Panc1 (cell line): ENCODE results near the gene EED. TPM values are rescaled to one million over a fixed set of nuclear protein-coding genes. Genes with fewer than 3 reads are reported as not detected.

Source experiments
- ATAC-seq: fragments of 200-7000 bp; cut with Tn5 transposase; 2 replicates; pipeline ENCODE4 v1.9.1; 2020; ENCODE audit warnings: mild to moderate bottlenecking, moderate library complexity
- BruUV-seq: library from RNA; stranded (reverse); fragments of 400-500 nt; replicated peaks from 2 replicates; lab custom pipeline; 2021; lab: Mats Ljungman, UMichigan
- CTCF ChIA-PET: fragments of 300-600 bp; sonication (Branson Sonifier 250); formaldehyde crosslinking; loops from one replicate; lab custom pipeline; 2022; ENCODE audit warnings: antibody characterized with exemption; lab: Charles Lee
- POLR2A ChIA-PET: fragments of 300-600 bp; sonication (Branson Sonifier 250); formaldehyde crosslinking; loops from one replicate; lab custom pipeline; 2022; ENCODE audit warnings: antibody characterized with exemption; lab: Charles Lee
- DNase-seq: peaks from one replicate; pipeline ENCODE4 v3.0.0-alpha.2; 2010; ENCODE audit warnings: low read depth, low spot score
- H3K27ac ChIP-seq: 2 replicates; pipeline ENCODE4 v1.5.1; 2011; ENCODE audit warnings: mild to moderate bottlenecking, low read length, inconsistent platforms
- H3K27me3 ChIP-seq: fragments of 200-500 bp; sonication (Bioruptor generic); 2 replicates; pipeline ENCODE4 v1.6.0; 2014; ENCODE audit warnings: low read length, inconsistent platforms; ENCODE audit not compliant: control insufficient read depth, insufficient read depth
- H3K36me3 ChIP-seq: fragments of 200-500 bp; sonication (Bioruptor generic); 2 replicates; pipeline ENCODE4 v1.5.1; 2014; ENCODE audit warnings: inconsistent platforms, mild to moderate bottlenecking, low read length, moderate library complexity; ENCODE audit not compliant: control insufficient read depth, insufficient read depth
- H3K4me1 ChIP-seq: 2 replicates; pipeline ENCODE4 v1.5.1; 2011; ENCODE audit warnings: inconsistent platforms, mild to moderate bottlenecking, low read length, moderate library complexity; ENCODE audit not compliant: control insufficient read depth, insufficient read depth
- H3K4me3 ChIP-seq, 2 experiments: 2 replicates each; pipeline ENCODE4 v1.5.1; 2011 to 2012; ENCODE audit warnings: low read depth in 2 of 2, low read length in 2 of 2, mild to moderate bottlenecking in 2 of 2, inconsistent platforms in 1 of 2, moderate library complexity in 1 of 2
- H3K9me3 ChIP-seq: fragments of 200-500 bp; sonication (Bioruptor generic); 2 replicates; pipeline ENCODE4 v1.5.1; 2014; ENCODE audit warnings: low read depth, mild to moderate bottlenecking, inconsistent platforms, low read length, moderate library complexity; ENCODE audit not compliant: control insufficient read depth, insufficient read depth
- CTCF ChIP-seq: fragments of 450-650 bp; IDR thresholded peaks from 2 replicates; pipeline ENCODE4 v1.5.1; 2017; ENCODE audit warnings: mild to moderate bottlenecking
- POLR2AphosphoS5 ChIP-seq: IDR thresholded peaks from 2 replicates; pipeline ENCODE4 v1.6.1; 2012; ENCODE audit warnings: mild to moderate bottlenecking, low read depth, low read length, moderate library complexity
- REST ChIP-seq, 2 experiments: IDR thresholded peaks; 2 replicates each; pipeline ENCODE4 v1.6.1; 2011 to 2012; ENCODE audit warnings: low read depth in 2 of 2, control low read depth in 1 of 2, low read length in 1 of 2, mild to moderate bottlenecking in 1 of 2, moderate library complexity in 1 of 2; ENCODE audit not compliant: insufficient read depth in 1 of 2
- SIN3A ChIP-seq: IDR thresholded peaks from 2 replicates; pipeline ENCODE4 v1.6.1; 2012; ENCODE audit warnings: low read depth, mild to moderate bottlenecking, low read length, moderate library complexity, borderline replicate concordance; ENCODE audit not compliant: insufficient read depth
- TCF7L2 ChIP-seq: IDR thresholded peaks from 2 replicates; pipeline ENCODE4 v1.6.1; 2011; ENCODE audit warnings: mild to moderate bottlenecking, low read depth, low read length, inconsistent platforms
- in situ Hi-C: cut with HindIII; loops from 2 replicates; pipeline ENCODE4 v1.10.0; 2016; ENCODE audit warnings: low sequenced_read_pairs, low pct_unique_long_range_greater_than_20kb
- intact Hi-C: fragments of 100-400 bp; cut with micrococcal nuclease; formaldehyde crosslinking; loops from one replicate; pipeline ENCODE4 v1.10.0; 2022; ENCODE audit not compliant: unreplicated experiment
- total RNA-seq: library from RNA; stranded (reverse); gene quantifications from one replicate; pipeline ENCODE4 v1.2.1, GENCODE V29; 2021; ENCODE audit not compliant: unreplicated experiment

EED gene
- total RNA-seq, 1 experiment from 2014 or later = 29.0 TPM

GRCh38 chr11:86261328-86261727 lies 16.8 kb downstream of the EED start:
- H3K27me3 ChIP-seq = no peaks in the 10 kb centered on the region
- no peaks in the 10 kb centered on the region for H3K9me3 ChIP-seq
- H3K27ac ChIP-seq = no peak overlapping the region
- intact Hi-C loops = no loop called here
- H3K4me3 ChIP-seq = no peak overlapping the region
- ATAC-seq = peak; percentile 61; the same call in 1 of the 2 replicates
- H3K4me1 ChIP-seq = no peaks in the 10 kb centered on the region
- no TSS peak for BruUV-seq
- no peak for DNase-seq
- CTCF ChIA-PET = no interaction called here
- in situ Hi-C loops = no loop called here
- TF ChIP-seq CTCF = no peak
- TF ChIP-seq REST (IDR thresholded peaks at IDR 0.05; ENCODE audit: insufficient read depth in 1 of 2, low read depth in 2 of 2, low read length in 1 of 2) = no peak
- no peak for TF ChIP-seq POLR2AphosphoS5
- no peak for TF ChIP-seq SIN3A
- no peak for TF ChIP-seq TCF7L2
- H3K36me3 ChIP-seq = peaks cover 14% of the 10 kb centered on the region
- POLR2A ChIA-PET = no interaction called here

- Histone ChIP-seq H3K4me1 (no peaks in the 10 kb centered on the region), H3K27ac (no peak overlapping the region), H3K4me3 (no peak overlapping the region), H3K9me3 (no peaks in the 10 kb centered on the region), H3K27me3 (no peaks in the 10 kb centered on the region), H3K36me3 (peaks cover 19% of the 10 kb centered on the region)
- CTCF ChIA-PET = no interaction called here
- no TSS peak for BruUV-seq
- in situ Hi-C loops (no loop called here), intact Hi-C loops (no loop called here)
- no peak for DNase-seq
- no peak for ATAC-seq
- POLR2A ChIA-PET = no interaction called here
- TF ChIP-seq SIN3A (no peak), CTCF (no peak)
Observed at GRCh38 chr11:86262387-86262786, 17.8 kb downstream of the EED start.

GRCh38 chr11:86264649-86265048 lies 20.1 kb downstream of the EED start:
- CTCF ChIA-PET = no interaction called here
- intact Hi-C loops = no loop called here
- peaks cover 12% of the 10 kb centered on the region for H3K36me3 ChIP-seq

More at GRCh38 chr11:86264649-86265048, 20.1 kb downstream of the EED start:
- no peaks in the 10 kb centered on the region for H3K9me3 ChIP-seq
- no peak overlapping the region for H3K27ac ChIP-seq
- TF ChIP-seq SIN3A (no peak), REST (IDR thresholded peaks at IDR 0.05; ENCODE audit: insufficient read depth in 1 of 2, low read depth in 2 of 2, low read length in 1 of 2) (no peak), POLR2AphosphoS5 (no peak), TCF7L2 (no peak)
- no peak overlapping the region for H3K4me3 ChIP-seq
- in situ Hi-C loops = no loop called here
- ATAC-seq (no peak), DNase-seq (no peak)
- H3K27me3 ChIP-seq = no peaks in the 10 kb centered on the region
- H3K4me1 ChIP-seq = no peaks in the 10 kb centered on the region
- no TSS peak for BruUV-seq
- POLR2A ChIA-PET = no interaction called here
